Endothelial cell of umbilical vein (primary cell): ENCODE results near the gene ZNF341. TPM values are rescaled to one million over a fixed set of nuclear protein-coding genes. Genes with fewer than 3 reads are reported as not detected.

Experiments
- BruUV-seq: library from RNA; stranded (reverse); fragments of 400-500 nt; replicated peaks from 2 replicates; lab custom pipeline; 2021; lab: Mats Ljungman, UMichigan
- CTCF ChIA-PET: fragments of 300-600, 350-600 bp; sonication (Branson Sonifier 250); formaldehyde crosslinking; loops from one replicate; lab custom pipeline; 2021; ENCODE audit warnings: antibody characterized with exemption, inconsistent platforms; lab: Charles Lee
- POLR2A ChIA-PET: fragments of 300-600, 350-600 bp; sonication (Branson Sonifier 250); formaldehyde crosslinking; loops from one replicate; lab custom pipeline; 2021; ENCODE audit warnings: antibody characterized with exemption, inconsistent platforms; lab: Charles Lee
- DNase-seq: peaks from one replicate; pipeline ENCODE4 v3.0.0-alpha.2; 2011; ENCODE audit warnings: low read depth, low spot score
- FAIRE-seq: peaks from 2 replicates; lab custom pipeline; 2011; peaks lifted over from hg19 to GRCh38; lab: Jason Lieb, UNC
- H2AFZ ChIP-seq: 2 replicates; pipeline ENCODE4 v1.6.0; 2012; ENCODE audit warnings: low read depth, low read length, control low read depth, inconsistent platforms
- H3K27ac ChIP-seq: 2 replicates; pipeline ENCODE4 v1.5.1; 2011; ENCODE audit warnings: low read depth, mild to moderate bottlenecking, control low read depth, low read length, moderate library complexity; ENCODE audit not compliant: insufficient read depth
- H3K27me3 ChIP-seq, 2 experiments: 2 replicates each; pipeline versions ENCODE4 v1.6.0 to v1.6.1; 2011; ENCODE audit warnings: low read length in 2 of 2, mixed read lengths in 1 of 2; ENCODE audit not compliant: control insufficient read depth in 2 of 2, insufficient read depth in 2 of 2
- H3K36me3 ChIP-seq, 2 experiments: 2 replicates in 1 of 2; 3 replicates in 1 of 2; pipeline ENCODE4 v1.5.1; 2011; ENCODE audit warnings: low read length in 2 of 2, mild to moderate bottlenecking in 1 of 2, moderate library complexity in 1 of 2; ENCODE audit not compliant: control insufficient read depth in 2 of 2, insufficient read depth in 2 of 2; ENCODE audit errors: extremely low read depth in 1 of 2
- H3K4me1 ChIP-seq: 3 replicates; pipeline ENCODE4 v1.5.1; 2011; ENCODE audit warnings: mild to moderate bottlenecking, low read length; ENCODE audit not compliant: control insufficient read depth, insufficient read depth; ENCODE audit errors: extremely low read depth
- H3K4me2 ChIP-seq: 2 replicates; pipeline ENCODE4 v1.6.1; 2011; ENCODE audit warnings: low read length, control low read depth, mixed read lengths; ENCODE audit not compliant: insufficient read depth
- H3K4me3 ChIP-seq, 3 experiments: fragments of 200-600 bp in 1 of 3; sonication (generic), shearing (Covaris generic) in 1 of 3; replicated peaks in 1 of 3; 2 replicates each; pipeline ENCODE4 v1.5.1; 2011 to 2016; ENCODE audit warnings: control low read depth in 3 of 3, low read length in 3 of 3, mild to moderate bottlenecking in 2 of 3, inconsistent platforms in 1 of 3, low read depth in 1 of 3, moderate library complexity in 1 of 3; ENCODE audit not compliant: insufficient read depth in 1 of 3
- H3K79me2 ChIP-seq: 2 replicates; pipeline ENCODE4 v1.6.0; 2012; ENCODE audit warnings: low read length, inconsistent platforms; ENCODE audit not compliant: control insufficient read depth, insufficient read depth
- H3K9ac ChIP-seq: replicated peaks from 2 replicates; pipeline ENCODE3; 2011; ENCODE audit warnings: low read length, control low read depth; ENCODE audit not compliant: insufficient read depth; ENCODE audit errors: extremely low read depth
- H3K9me1 ChIP-seq: replicated peaks from 3 replicates; pipeline ENCODE4 v1.6.0; 2011; ENCODE audit warnings: mild to moderate bottlenecking, low read length; ENCODE audit not compliant: control insufficient read depth, insufficient read depth; ENCODE audit errors: extremely low read depth
- H3K9me3 ChIP-seq: replicated peaks from 2 replicates; pipeline ENCODE4 v1.5.1; 2012; ENCODE audit warnings: low read length, inconsistent platforms; ENCODE audit not compliant: control insufficient read depth, insufficient read depth
- H4K20me1 ChIP-seq: replicated peaks from 2 replicates; pipeline ENCODE3; 2011; ENCODE audit warnings: mild to moderate bottlenecking, low read length; ENCODE audit not compliant: control insufficient read depth, insufficient read depth; ENCODE audit errors: extremely low read depth
- EZH2 ChIP-seq: IDR thresholded peaks from 2 replicates; pipeline ENCODE4 v1.6.1; 2012; ENCODE audit warnings: borderline replicate concordance, low read depth, mild to moderate bottlenecking, moderate library complexity, low read length, inconsistent platforms; ENCODE audit not compliant: severe bottlenecking
- FOS ChIP-seq: IDR thresholded peaks from 2 replicates; pipeline ENCODE4 v1.6.1; 2011; ENCODE audit warnings: mild to moderate bottlenecking, low read length, moderate library complexity, borderline replicate concordance; ENCODE audit not compliant: insufficient read depth
- GATA2 ChIP-seq: IDR thresholded peaks from 2 replicates; pipeline ENCODE4 v1.7.0; 2011; ENCODE audit warnings: low read depth, mild to moderate bottlenecking, moderate library complexity, mixed read lengths, low read length; ENCODE audit not compliant: insufficient read length, insufficient read depth
- JUN ChIP-seq: IDR thresholded peaks from 2 replicates; pipeline ENCODE4 v1.6.1; 2011; ENCODE audit warnings: borderline replicate concordance, low read depth; ENCODE audit not compliant: insufficient read length, insufficient read depth
- MYC ChIP-seq: IDR thresholded peaks from one replicate; pipeline ENCODE4 v1.6.1; 2011; ENCODE audit warnings: mild to moderate bottlenecking, low read depth, low read length
- POLR2A ChIP-seq: IDR thresholded peaks from 2 replicates; pipeline ENCODE4 v1.6.1; 2012; ENCODE audit warnings: low read depth, mild to moderate bottlenecking, control low read depth, low read length
- POLR2AphosphoS5 ChIP-seq: IDR thresholded peaks from 2 replicates; pipeline ENCODE4 v1.6.1; 2012; ENCODE audit warnings: low read depth, mild to moderate bottlenecking, control low read depth, low read length, moderate library complexity; ENCODE audit not compliant: insufficient read depth
- dilution Hi-C: fragments of 300-500 bp; cut with MboI; formaldehyde crosslinking; loops from one replicate; pipeline ENCODE4 v1.15.0; 2019; ENCODE audit warnings: low sequenced_read_pairs; ENCODE audit not compliant: extremely low pct_ligation_motif_present
- intact Hi-C: fragments of 100-400 bp; cut with micrococcal nuclease; formaldehyde crosslinking; loops from one replicate; pipeline ENCODE4 v1.10.0; 2022
- polyA plus RNA-seq, 4 experiments: library from polyadenylated mRNA; depleted of rRNA in 3 of 4; stranded (reverse) in 3 of 4; unstranded in 1 of 4; fragments of >200 nt; gene quantifications; 2 replicates each; pipeline versions ENCODE4 v1.2.1 to v1.2.3, GENCODE V29; 2011 to 2012; ENCODE audit warnings: missing spikeins in 1 of 4
- total RNA-seq: library from RNA; stranded (reverse); gene quantifications from 2 replicates; pipeline ENCODE4 v1.2.3, GENCODE V29; 2021
- TF ChIP-seq, protein P1 (sequence below): IDR thresholded peaks from 2 replicates; pipeline ENCODE4 v1.6.1; 2011; ENCODE audit not compliant: insufficient read depth, insufficient read length
- TF ChIP-seq, protein P2 (sequence below), 2 donors: IDR thresholded peaks; 1 replicate in 1 of 2; 2 replicates in 1 of 2; pipeline ENCODE4 v1.5.1; 2011; ENCODE audit warnings: low read length in 2 of 2, mild to moderate bottlenecking in 2 of 2, moderate library complexity in 2 of 2, control low read depth in 1 of 2, inconsistent platforms in 1 of 2, low read depth in 1 of 2; ENCODE audit not compliant: insufficient read depth in 1 of 2; ENCODE audit errors: extremely low read depth in 1 of 2

The ZNF341 gene
- total and polyA plus RNA-seq, 2 donors (not counting 3 experiments of a cell fraction or from before 2014, with no cell fraction given): 4.9 TPM

DNA sequence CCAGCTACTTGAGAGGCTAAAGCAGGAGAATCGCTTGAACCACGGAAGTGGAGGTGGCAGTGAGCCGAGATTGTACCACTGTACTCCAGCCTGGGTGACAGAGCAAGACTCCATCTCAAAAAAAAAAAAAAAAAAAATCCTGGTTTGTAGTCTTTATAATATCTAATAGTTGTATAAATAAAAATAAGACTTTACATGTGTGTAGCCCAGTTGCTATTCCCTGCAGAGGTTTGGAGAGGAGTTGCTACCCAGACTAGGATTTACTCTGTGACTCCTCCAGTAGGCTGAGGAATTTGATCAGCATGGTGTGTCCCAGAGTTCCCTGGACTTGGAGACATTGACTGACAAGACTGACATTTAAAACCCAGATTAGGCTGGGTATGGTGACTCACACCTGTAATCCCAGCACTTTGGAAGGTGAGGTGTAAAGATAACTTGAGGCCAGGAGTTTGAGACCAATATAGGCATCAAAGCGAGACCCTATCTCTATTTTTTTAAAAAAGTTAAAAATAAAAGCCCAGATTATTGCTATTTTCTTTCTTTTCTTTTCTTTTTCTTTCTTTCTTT, 89.6 kb downstream of the ZNF341 start:
- H3K4me3 ChIP-seq: no peak overlapping the region
- H3K9me3 ChIP-seq: no peaks in the 10 kb centered on the region
- H3K9ac ChIP-seq: no peak overlapping the region
- FAIRE-seq (no peak), DNase-seq (no peak)
- H3K79me2 ChIP-seq: peaks cover 95% of the 10 kb centered on the region
- H4K20me1 ChIP-seq: peaks cover 23% of the 10 kb centered on the region
- H3K9me1 ChIP-seq: no peaks in the 10 kb centered on the region
- H2AFZ ChIP-seq: no peak overlapping the region
- POLR2A ChIA-PET: interaction anchor here (0.7 kb wide), 1 partner anchor 28 kb away, joined by 4 read pairs; no protein-coding TSS in a partner anchor
- no peak overlapping the region for H3K27ac ChIP-seq
- no peaks in the 10 kb centered on the region for H3K4me1 ChIP-seq
- no TSS peak for BruUV-seq
- dilution Hi-C loops: no loop called here
- no peak overlapping the region for H3K4me2 ChIP-seq
- H3K36me3 ChIP-seq: peaks cover 0 to 1% of the 10 kb centered on the region in 2 experiments
- intact Hi-C loops: no loop called here
- TF ChIP-seq EZH2: no peak
- TF ChIP-seq, protein P1, sequence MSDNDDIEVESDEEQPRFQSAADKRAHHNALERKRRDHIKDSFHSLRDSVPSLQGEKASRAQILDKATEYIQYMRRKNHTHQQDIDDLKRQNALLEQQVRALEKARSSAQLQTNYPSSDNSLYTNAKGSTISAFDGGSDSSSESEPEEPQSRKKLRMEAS: no peak
- TF ChIP-seq JUN: no peak
- TF ChIP-seq MYC: no peak
- TF ChIP-seq FOS: no peak
- TF ChIP-seq POLR2A: no peak
- TF ChIP-seq GATA2: no peak
- no peak for TF ChIP-seq POLR2AphosphoS5
- TF ChIP-seq, protein P2, sequence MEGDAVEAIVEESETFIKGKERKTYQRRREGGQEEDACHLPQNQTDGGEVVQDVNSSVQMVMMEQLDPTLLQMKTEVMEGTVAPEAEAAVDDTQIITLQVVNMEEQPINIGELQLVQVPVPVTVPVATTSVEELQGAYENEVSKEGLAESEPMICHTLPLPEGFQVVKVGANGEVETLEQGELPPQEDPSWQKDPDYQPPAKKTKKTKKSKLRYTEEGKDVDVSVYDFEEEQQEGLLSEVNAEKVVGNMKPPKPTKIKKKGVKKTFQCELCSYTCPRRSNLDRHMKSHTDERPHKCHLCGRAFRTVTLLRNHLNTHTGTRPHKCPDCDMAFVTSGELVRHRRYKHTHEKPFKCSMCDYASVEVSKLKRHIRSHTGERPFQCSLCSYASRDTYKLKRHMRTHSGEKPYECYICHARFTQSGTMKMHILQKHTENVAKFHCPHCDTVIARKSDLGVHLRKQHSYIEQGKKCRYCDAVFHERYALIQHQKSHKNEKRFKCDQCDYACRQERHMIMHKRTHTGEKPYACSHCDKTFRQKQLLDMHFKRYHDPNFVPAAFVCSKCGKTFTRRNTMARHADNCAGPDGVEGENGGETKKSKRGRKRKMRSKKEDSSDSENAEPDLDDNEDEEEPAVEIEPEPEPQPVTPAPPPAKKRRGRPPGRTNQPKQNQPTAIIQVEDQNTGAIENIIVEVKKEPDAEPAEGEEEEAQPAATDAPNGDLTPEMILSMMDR (IDR thresholded peaks at IDR 0.05; ENCODE audit: extremely low read depth in 1 of 2, insufficient read depth in 1 of 2, low read depth in 1 of 2, low read length in 2 of 2): no peak
- CTCF ChIA-PET: interaction anchor here (1.2 kb wide), 1 partner anchor 9 kb away, joined by 3 read pairs; no protein-coding TSS in a partner anchor
- H3K27me3 ChIP-seq: no peaks in the 10 kb centered on the region
